ENCODE measurements around the gene GOLGA6L7.
"Not testable (repeated sequence)": the region's sequence is repeated elsewhere in the genome, so short reads cannot be mapped to it uniquely, and the experiment has no call there.

DNA sequence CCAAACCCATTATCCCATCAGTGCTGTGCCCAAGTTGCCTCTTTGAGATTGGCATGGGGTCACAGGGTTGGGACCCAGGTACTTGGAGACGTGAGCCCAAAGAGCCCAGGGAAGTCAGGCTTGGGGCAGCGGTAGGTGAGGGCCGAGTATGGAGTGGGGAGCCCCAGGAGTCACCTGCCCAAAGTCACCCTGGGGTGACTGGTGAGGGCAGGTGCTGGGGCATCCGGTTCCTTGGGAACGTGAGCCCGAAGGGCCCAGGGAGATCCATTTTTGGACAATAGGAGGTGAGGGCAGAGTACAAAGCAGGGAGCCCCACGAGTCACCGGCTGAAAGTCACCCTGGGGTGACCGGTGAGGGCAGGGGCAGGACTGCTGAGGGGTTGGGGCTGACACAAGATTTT, 485 bp downstream of the GOLGA6L7 start:
- TF ChIP-seq EZH2 (IDR thresholded peaks at IDR 0.05; ENCODE audit: low read depth, unreplicated experiment); EZH2phosphoT487 (IDR thresholded peaks at IDR 0.05; ENCODE audit: unreplicated experiment); POLR2AphosphoS5 (IDR thresholded peaks at IDR 0.05; ENCODE audit: low read depth); CREB1 (CRISPR knock-in tag; IDR thresholded peaks at IDR 0.05; ENCODE audit: low read depth): not testable (repeated sequence)
- TF ChIP-seq, protein P1, sequence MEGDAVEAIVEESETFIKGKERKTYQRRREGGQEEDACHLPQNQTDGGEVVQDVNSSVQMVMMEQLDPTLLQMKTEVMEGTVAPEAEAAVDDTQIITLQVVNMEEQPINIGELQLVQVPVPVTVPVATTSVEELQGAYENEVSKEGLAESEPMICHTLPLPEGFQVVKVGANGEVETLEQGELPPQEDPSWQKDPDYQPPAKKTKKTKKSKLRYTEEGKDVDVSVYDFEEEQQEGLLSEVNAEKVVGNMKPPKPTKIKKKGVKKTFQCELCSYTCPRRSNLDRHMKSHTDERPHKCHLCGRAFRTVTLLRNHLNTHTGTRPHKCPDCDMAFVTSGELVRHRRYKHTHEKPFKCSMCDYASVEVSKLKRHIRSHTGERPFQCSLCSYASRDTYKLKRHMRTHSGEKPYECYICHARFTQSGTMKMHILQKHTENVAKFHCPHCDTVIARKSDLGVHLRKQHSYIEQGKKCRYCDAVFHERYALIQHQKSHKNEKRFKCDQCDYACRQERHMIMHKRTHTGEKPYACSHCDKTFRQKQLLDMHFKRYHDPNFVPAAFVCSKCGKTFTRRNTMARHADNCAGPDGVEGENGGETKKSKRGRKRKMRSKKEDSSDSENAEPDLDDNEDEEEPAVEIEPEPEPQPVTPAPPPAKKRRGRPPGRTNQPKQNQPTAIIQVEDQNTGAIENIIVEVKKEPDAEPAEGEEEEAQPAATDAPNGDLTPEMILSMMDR (conservative IDR thresholded peaks at IDR 0.05; ENCODE audit: low read depth in 2 of 2): not testable (repeated sequence)
- TF ChIP-seq, protein P2, sequence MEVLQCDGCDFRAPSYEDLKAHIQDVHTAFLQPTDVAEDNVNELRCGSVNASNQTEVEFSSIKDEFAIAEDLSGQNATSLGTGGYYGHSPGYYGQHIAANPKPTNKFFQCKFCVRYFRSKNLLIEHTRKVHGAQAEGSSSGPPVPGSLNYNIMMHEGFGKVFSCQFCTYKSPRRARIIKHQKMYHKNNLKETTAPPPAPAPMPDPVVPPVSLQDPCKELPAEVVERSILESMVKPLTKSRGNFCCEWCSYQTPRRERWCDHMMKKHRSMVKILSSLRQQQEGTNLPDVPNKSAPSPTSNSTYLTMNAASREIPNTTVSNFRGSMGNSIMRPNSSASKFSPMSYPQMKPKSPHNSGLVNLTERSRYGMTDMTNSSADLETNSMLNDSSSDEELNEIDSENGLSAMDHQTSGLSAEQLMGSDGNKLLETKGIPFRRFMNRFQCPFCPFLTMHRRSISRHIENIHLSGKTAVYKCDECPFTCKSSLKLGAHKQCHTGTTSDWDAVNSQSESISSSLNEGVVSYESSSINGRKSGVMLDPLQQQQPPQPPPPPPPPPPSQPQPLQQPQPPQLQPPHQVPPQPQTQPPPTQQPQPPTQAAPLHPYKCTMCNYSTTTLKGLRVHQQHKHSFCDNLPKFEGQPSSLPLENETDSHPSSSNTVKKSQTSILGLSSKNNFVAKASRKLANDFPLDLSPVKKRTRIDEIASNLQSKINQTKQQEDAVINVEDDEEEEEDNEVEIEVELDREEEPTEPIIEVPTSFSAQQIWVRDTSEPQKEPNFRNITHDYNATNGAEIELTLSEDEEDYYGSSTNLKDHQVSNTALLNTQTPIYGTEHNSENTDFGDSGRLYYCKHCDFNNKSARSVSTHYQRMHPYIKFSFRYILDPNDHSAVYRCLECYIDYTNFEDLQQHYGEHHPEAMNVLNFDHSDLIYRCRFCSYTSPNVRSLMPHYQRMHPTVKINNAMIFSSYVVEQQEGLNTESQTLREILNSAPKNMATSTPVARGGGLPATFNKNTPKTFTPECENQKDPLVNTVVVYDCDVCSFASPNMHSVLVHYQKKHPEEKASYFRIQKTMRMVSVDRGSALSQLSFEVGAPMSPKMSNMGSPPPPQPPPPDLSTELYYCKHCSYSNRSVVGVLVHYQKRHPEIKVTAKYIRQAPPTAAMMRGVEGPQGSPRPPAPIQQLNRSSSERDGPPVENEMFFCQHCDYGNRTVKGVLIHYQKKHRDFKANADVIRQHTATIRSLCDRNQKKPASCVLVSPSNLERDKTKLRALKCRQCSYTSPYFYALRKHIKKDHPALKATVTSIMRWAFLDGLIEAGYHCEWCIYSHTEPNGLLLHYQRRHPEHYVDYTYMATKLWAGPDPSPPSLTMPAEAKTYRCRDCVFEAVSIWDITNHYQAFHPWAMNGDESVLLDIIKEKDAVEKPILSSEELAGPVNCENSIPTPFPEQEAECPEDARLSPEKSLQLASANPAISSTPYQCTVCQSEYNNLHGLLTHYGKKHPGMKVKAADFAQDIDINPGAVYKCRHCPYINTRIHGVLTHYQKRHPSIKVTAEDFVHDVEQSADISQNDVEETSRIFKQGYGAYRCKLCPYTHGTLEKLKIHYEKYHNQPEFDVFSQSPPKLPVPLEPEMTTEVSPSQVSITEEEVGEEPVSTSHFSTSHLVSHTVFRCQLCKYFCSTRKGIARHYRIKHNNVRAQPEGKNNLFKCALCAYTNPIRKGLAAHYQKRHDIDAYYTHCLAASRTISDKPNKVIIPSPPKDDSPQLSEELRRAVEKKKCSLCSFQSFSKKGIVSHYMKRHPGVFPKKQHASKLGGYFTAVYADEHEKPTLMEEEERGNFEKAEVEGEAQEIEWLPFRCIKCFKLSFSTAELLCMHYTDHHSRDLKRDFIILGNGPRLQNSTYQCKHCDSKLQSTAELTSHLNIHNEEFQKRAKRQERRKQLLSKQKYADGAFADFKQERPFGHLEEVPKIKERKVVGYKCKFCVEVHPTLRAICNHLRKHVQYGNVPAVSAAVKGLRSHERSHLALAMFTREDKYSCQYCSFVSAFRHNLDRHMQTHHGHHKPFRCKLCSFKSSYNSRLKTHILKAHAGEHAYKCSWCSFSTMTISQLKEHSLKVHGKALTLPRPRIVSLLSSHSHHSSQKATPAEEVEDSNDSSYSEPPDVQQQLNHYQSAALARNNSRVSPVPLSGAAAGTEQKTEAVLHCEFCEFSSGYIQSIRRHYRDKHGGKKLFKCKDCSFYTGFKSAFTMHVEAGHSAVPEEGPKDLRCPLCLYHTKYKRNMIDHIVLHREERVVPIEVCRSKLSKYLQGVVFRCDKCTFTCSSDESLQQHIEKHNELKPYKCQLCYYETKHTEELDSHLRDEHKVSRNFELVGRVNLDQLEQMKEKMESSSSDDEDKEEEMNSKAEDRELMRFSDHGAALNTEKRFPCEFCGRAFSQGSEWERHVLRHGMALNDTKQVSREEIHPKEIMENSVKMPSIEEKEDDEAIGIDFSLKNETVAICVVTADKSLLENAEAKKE (CRISPR knock-in tag; IDR thresholded peaks at IDR 0.05): not testable (repeated sequence)
- TF ChIP-seq, protein P3, sequence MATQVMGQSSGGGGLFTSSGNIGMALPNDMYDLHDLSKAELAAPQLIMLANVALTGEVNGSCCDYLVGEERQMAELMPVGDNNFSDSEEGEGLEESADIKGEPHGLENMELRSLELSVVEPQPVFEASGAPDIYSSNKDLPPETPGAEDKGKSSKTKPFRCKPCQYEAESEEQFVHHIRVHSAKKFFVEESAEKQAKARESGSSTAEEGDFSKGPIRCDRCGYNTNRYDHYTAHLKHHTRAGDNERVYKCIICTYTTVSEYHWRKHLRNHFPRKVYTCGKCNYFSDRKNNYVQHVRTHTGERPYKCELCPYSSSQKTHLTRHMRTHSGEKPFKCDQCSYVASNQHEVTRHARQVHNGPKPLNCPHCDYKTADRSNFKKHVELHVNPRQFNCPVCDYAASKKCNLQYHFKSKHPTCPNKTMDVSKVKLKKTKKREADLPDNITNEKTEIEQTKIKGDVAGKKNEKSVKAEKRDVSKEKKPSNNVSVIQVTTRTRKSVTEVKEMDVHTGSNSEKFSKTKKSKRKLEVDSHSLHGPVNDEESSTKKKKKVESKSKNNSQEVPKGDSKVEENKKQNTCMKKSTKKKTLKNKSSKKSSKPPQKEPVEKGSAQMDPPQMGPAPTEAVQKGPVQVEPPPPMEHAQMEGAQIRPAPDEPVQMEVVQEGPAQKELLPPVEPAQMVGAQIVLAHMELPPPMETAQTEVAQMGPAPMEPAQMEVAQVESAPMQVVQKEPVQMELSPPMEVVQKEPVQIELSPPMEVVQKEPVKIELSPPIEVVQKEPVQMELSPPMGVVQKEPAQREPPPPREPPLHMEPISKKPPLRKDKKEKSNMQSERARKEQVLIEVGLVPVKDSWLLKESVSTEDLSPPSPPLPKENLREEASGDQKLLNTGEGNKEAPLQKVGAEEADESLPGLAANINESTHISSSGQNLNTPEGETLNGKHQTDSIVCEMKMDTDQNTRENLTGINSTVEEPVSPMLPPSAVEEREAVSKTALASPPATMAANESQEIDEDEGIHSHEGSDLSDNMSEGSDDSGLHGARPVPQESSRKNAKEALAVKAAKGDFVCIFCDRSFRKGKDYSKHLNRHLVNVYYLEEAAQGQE (IDR thresholded peaks at IDR 0.05; ENCODE audit: unreplicated experiment): not testable (repeated sequence)

All from GM23338 (cell line).